HepG2 (cell line): Measurements from ENCODE around the gene RAP1GAP2. TPM values are rescaled to one million over a fixed set of nuclear protein-coding genes. Genes with fewer than 3 reads are reported as not detected.

Source experiments
- ATAC-seq: fragments of 200-7000 bp; cut with Tn5 transposase; 3 replicates; pipeline ENCODE4 v1.9.1; 2020; ENCODE audit warnings: mild to moderate bottlenecking, moderate library complexity
- BruUV-seq: library from RNA; stranded (reverse); fragments of 400-500 nt; replicated peaks from 2 replicates; lab custom pipeline; 2021; lab: Mats Ljungman, UMichigan
- CTCF ChIA-PET: fragments of 300-600 bp; formaldehyde crosslinking; extraction: SDS; loops from one replicate; lab custom pipeline; 2021; ENCODE audit warnings: low total read pairs, inconsistent platforms, low intra/inter-chr PET ratio; lab: Yijun Ruan, JAX
- POLR2A ChIA-PET: fragments of 350-600 bp; sonication (Branson Sonifier 250); formaldehyde crosslinking; loops from one replicate; lab custom pipeline; 2020; ENCODE audit warnings: antibody characterized with exemption, inconsistent platforms; lab: Yijun Ruan, JAX
- DNase-seq: peaks from one replicate; pipeline ENCODE4 v3.0.0-alpha.2; 2015; ENCODE audit warnings: low spot score
- FAIRE-seq: peaks from 3 replicates; lab custom pipeline; 2011; peaks lifted over from hg19 to GRCh38; lab: Jason Lieb, UNC
- H2AFZ ChIP-seq: one replicate; pipeline ENCODE4 v1.6.1; 2011; ENCODE audit warnings: low read length, inconsistent platforms
- H3K27ac ChIP-seq: fragments of 300-600 bp; 3 replicates; pipeline ENCODE4 v1.8.0; 2011; ENCODE audit warnings: mixed run types, mild to moderate bottlenecking, mixed read lengths, low read length, inconsistent platforms; ENCODE audit not compliant: insufficient read depth; ENCODE audit errors: extremely low read length
- H3K27me3 ChIP-seq, 2 experiments: fragments of 200-600 bp in 1 of 2; 2 replicates in 1 of 2; 3 replicates in 1 of 2; pipeline versions ENCODE4 v1.6.0 to v1.8.0; 2011; ENCODE audit warnings: low read length in 2 of 2, mild to moderate bottlenecking in 2 of 2, moderate library complexity in 2 of 2, inconsistent platforms in 1 of 2; ENCODE audit not compliant: insufficient read depth in 2 of 2, control insufficient read depth in 1 of 2
- H3K36me3 ChIP-seq, 2 experiments: fragments of 200-600 bp in 1 of 2; replicated peaks in 1 of 2; 2 replicates in 1 of 2; 3 replicates in 1 of 2; pipeline versions ENCODE4 v1.5.1 to v1.8.0; 2011; ENCODE audit warnings: low read length in 2 of 2, inconsistent platforms in 1 of 2; ENCODE audit not compliant: insufficient read depth in 2 of 2, control insufficient read depth in 1 of 2
- H3K4me1 ChIP-seq: 2 replicates; pipeline ENCODE4 v1.5.1; 2012; ENCODE audit warnings: low read length, inconsistent platforms; ENCODE audit not compliant: insufficient read depth
- H3K4me2 ChIP-seq: 2 replicates; pipeline ENCODE4 v1.6.0; 2011; ENCODE audit warnings: low read depth, low read length, inconsistent platforms
- H3K4me3 ChIP-seq, 3 experiments: fragments of 200-600 bp in 1 of 3; sonication (generic), shearing (Covaris generic) in 1 of 3; replicated peaks in 1 of 3; 2 replicates each; pipeline ENCODE4 v1.5.1; 2011 to 2016; ENCODE audit warnings: low read length in 3 of 3, inconsistent platforms in 2 of 3, low read depth in 2 of 3, mild to moderate bottlenecking in 2 of 3, control low read depth in 1 of 3, mixed read lengths in 1 of 3; ENCODE audit not compliant: insufficient read depth in 1 of 3
- H3K79me2 ChIP-seq: one replicate; pipeline ENCODE4 v1.6.1; 2011; ENCODE audit warnings: low read length, inconsistent platforms; ENCODE audit not compliant: insufficient read depth
- H3K9ac ChIP-seq: 2 replicates; pipeline ENCODE4 v1.6.0; 2011; ENCODE audit warnings: mild to moderate bottlenecking, low read depth, low read length, inconsistent platforms; ENCODE audit not compliant: insufficient read depth
- H3K9me3 ChIP-seq: 2 replicates; pipeline ENCODE4 v1.5.1; 2012; ENCODE audit warnings: mild to moderate bottlenecking, low read length
- H4K20me1 ChIP-seq: 2 replicates; pipeline ENCODE4 v1.6.0; 2011; ENCODE audit warnings: inconsistent platforms, mild to moderate bottlenecking, low read length, moderate library complexity; ENCODE audit not compliant: insufficient read depth
- BRD4 ChIP-seq: sonication (generic); formaldehyde crosslinking; IDR thresholded peaks from 2 replicates; pipeline ENCODE4 v1.4.0; 2020; ENCODE audit warnings: missing genetic modification reagents
- HNRNPL ChIP-seq: fragments of 200-400 bp; formaldehyde crosslinking; IDR thresholded peaks from 2 replicates; pipeline ENCODE4 v1.6.1; 2017; ENCODE audit warnings: mild to moderate bottlenecking, low read depth, low read length
- PHB2 ChIP-seq: fragments of 450-650 bp; IDR thresholded peaks from 2 replicates; pipeline ENCODE4 v1.6.1; 2018; ENCODE audit not compliant: partially characterized antibody
- ZIK1 ChIP-seq: sonication (generic); formaldehyde crosslinking; IDR thresholded peaks from 2 replicates; pipeline ENCODE4 v1.5.0; 2020; ENCODE audit warnings: mild to moderate bottlenecking, low read depth, missing genetic modification reagents, borderline replicate concordance
- ZNF552 ChIP-seq: sonication (generic); formaldehyde crosslinking; IDR thresholded peaks from 2 replicates; pipeline ENCODE4 v1.9.0; 2022; ENCODE audit warnings: missing genetic modification reagents, mild to moderate bottlenecking, borderline replicate concordance
- ZNF557 ChIP-seq: sonication (generic); formaldehyde crosslinking; IDR thresholded peaks from 2 replicates; pipeline ENCODE4 v1.4.0; 2020; ENCODE audit warnings: missing genetic modification reagents
- ZNF563 ChIP-seq: sonication (generic); formaldehyde crosslinking; IDR thresholded peaks from 2 replicates; pipeline ENCODE4 v1.8.0; 2022; ENCODE audit warnings: mild to moderate bottlenecking, moderate library complexity, missing genetic modification reagents
- ZNF780A ChIP-seq: sonication (generic); formaldehyde crosslinking; IDR thresholded peaks from 2 replicates; pipeline ENCODE4 v1.8.0; 2022; ENCODE audit warnings: mild to moderate bottlenecking, missing genetic modification reagents, moderate library complexity
- ZNF841 ChIP-seq: sonication (generic); formaldehyde crosslinking; IDR thresholded peaks from 2 replicates; pipeline ENCODE4 v1.8.1; 2023; ENCODE audit warnings: missing genetic modification reagents, borderline replicate concordance
- WGBS: methylation state at CpG from one replicate; pipeline ENCODE4 v1.1.6; 2017; ENCODE audit warnings: low lambda C conversion rate; 5-methylcytosine and 5-hydroxymethylcytosine counted together
- in situ Hi-C: cut with HindIII; loops from 2 replicates; pipeline ENCODE4 v1.10.0; 2017; ENCODE audit warnings: low pct_unique_long_range_greater_than_20kb; ENCODE audit not compliant: extremely low pct_ligation_motif_present
- intact Hi-C: fragments of 100-400 bp; cut with micrococcal nuclease; formaldehyde crosslinking; loops from one replicate; pipeline ENCODE4 v1.10.0; 2022; ENCODE audit not compliant: unreplicated experiment
- polyA plus RNA-seq, 8 experiments: library from polyadenylated mRNA; depleted of rRNA in 3 of 8; stranded (reverse) in 7 of 8; unstranded in 1 of 8; fragments of >200 nt; fragmentation: Illumina TruSeq in 4 of 8; extraction: Trizol in 4 of 8; gene quantifications; 2 replicates each; pipeline versions ENCODE4 v1.2.1 to v1.2.3, GENCODE V29; 2011 to 2016; ENCODE audit warnings: low read depth in 4 of 8, missing spikeins in 1 of 8, mixed read lengths in 1 of 8; ENCODE audit not compliant: insufficient read depth in 1 of 8
- total RNA-seq, 5 experiments: library from RNA; depleted of rRNA; stranded (reverse); fragments of >200 nt; fragmentation: Illumina TruSeq; extraction: Trizol; gene quantifications; 2 replicates each; pipeline ENCODE4 v1.2.3, GENCODE V29; 2016; ENCODE audit warnings: low read depth in 1 of 5
- TF ChIP-seq, protein P1 (sequence below): sonication (generic); formaldehyde crosslinking; IDR thresholded peaks from 2 replicates; pipeline ENCODE4 v1.8.0; 2022; ENCODE audit warnings: low read depth, missing genetic modification reagents
- TF ChIP-seq, protein P2 (sequence below): IDR thresholded peaks from 2 replicates; pipeline ENCODE4 v1.6.1; 2016; ENCODE audit warnings: missing compliant biosample characterization, missing genetic modification reagents, borderline replicate concordance
- TF ChIP-seq, protein P3 (sequence below), 2 experiments: IDR thresholded peaks; 2 replicates each; pipeline ENCODE4 v1.6.1; 2011 to 2012; ENCODE audit warnings: low read length in 2 of 2, borderline replicate concordance in 1 of 2, low read depth in 1 of 2, mild to moderate bottlenecking in 1 of 2, moderate library complexity in 1 of 2
- TF ChIP-seq, protein P4 (sequence below): sonication (generic); formaldehyde crosslinking; conservative IDR thresholded peaks from 2 replicates; pipeline ENCODE4 v1.4.0; 2020; ENCODE audit warnings: missing genetic modification reagents
- TF ChIP-seq, protein P5 (sequence below): IDR thresholded peaks from 2 replicates; pipeline ENCODE4 v1.6.1; 2018; ENCODE audit warnings: missing genetic modification reagents, mild to moderate bottlenecking, missing compliant biosample characterization

The RAP1GAP2 gene
- total and polyA plus RNA-seq, 2 of the 13 experiments (the other 11 are each of a cell fraction or from before 2014, with no cell fraction given): 10.9 to 12.0 TPM

DNA sequence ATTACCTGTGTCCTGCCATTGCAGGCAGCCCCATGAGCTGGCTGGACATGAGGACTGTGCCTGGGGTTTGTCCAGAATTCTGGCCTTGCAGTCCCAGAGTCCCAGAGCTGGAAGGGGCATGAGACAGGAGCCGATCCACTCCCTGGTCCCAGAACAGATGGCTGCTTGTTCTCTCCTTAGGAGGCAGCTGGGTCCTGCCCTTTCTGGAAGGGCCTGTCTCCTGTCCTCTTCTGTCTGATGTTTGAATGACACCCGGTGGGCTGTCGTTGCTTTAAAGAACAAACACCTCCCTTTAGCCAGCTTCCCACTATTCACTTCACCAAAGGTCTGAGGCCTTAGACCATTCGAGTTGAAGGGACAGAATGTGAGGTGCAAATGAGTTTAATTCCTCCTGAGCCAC is 63.8 kb downstream of the RAP1GAP2 start:
- Histone ChIP-seq H2AFZ (no peak overlapping the region), H3K79me2 (no peaks in the 10 kb centered on the region), H3K4me2 (no peak overlapping the region)
- 37% methylated on average over 3 of the region's 4 CpGs for WGBS
- in situ Hi-C loops: no loop called here
- intact Hi-C loops: no loop called here
- no peak for FAIRE-seq
- POLR2A ChIA-PET: no interaction called here
- no peak for TF ChIP-seq ZIK1 (CRISPR knock-in tag)
- TF ChIP-seq HNRNPL: no peak
- TF ChIP-seq ZNF557 (CRISPR knock-in tag): no peak
- TF ChIP-seq, protein P1, sequence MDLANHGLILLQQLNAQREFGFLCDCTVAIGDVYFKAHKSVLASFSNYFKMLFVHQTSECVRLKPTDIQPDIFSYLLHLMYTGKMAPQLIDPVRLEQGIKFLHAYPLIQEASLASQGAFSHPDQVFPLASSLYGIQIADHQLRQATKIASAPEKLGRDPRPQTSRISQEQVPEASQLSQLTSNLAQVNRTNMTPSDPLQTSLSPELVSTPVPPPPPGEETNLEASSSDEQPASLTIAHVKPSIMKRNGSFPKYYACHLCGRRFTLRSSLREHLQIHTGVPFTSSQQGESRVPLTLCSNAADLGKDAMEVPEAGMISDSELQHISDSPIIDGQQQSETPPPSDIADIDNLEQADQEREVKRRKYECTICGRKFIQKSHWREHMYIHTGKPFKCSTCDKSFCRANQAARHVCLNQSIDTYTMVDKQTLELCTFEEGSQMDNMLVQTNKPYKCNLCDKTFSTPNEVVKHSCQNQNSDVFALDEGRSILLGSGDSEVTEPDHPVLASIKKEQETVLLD (CRISPR knock-in tag): no peak
- no peak for TF ChIP-seq PHB2
- TF ChIP-seq ZNF563 (CRISPR knock-in tag): no peak
- no peak for TF ChIP-seq ZNF841 (CRISPR knock-in tag)
- no peak for TF ChIP-seq BRD4
- no peak for TF ChIP-seq ZNF552 (CRISPR knock-in tag)
- TF ChIP-seq, protein P2, sequence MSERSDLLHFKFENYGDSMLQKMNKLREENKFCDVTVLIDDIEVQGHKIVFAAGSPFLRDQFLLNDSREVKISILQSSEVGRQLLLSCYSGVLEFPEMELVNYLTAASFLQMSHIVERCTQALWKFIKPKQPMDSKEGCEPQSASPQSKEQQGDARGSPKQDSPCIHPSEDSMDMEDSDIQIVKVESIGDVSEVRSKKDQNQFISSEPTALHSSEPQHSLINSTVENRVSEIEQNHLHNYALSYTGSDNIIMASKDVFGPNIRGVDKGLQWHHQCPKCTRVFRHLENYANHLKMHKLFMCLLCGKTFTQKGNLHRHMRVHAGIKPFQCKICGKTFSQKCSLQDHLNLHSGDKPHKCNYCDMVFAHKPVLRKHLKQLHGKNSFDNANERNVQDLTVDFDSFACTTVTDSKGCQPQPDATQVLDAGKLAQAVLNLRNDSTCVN: no peak
- no peak for TF ChIP-seq ZNF780A (CRISPR knock-in tag)
- TF ChIP-seq, protein P3, sequence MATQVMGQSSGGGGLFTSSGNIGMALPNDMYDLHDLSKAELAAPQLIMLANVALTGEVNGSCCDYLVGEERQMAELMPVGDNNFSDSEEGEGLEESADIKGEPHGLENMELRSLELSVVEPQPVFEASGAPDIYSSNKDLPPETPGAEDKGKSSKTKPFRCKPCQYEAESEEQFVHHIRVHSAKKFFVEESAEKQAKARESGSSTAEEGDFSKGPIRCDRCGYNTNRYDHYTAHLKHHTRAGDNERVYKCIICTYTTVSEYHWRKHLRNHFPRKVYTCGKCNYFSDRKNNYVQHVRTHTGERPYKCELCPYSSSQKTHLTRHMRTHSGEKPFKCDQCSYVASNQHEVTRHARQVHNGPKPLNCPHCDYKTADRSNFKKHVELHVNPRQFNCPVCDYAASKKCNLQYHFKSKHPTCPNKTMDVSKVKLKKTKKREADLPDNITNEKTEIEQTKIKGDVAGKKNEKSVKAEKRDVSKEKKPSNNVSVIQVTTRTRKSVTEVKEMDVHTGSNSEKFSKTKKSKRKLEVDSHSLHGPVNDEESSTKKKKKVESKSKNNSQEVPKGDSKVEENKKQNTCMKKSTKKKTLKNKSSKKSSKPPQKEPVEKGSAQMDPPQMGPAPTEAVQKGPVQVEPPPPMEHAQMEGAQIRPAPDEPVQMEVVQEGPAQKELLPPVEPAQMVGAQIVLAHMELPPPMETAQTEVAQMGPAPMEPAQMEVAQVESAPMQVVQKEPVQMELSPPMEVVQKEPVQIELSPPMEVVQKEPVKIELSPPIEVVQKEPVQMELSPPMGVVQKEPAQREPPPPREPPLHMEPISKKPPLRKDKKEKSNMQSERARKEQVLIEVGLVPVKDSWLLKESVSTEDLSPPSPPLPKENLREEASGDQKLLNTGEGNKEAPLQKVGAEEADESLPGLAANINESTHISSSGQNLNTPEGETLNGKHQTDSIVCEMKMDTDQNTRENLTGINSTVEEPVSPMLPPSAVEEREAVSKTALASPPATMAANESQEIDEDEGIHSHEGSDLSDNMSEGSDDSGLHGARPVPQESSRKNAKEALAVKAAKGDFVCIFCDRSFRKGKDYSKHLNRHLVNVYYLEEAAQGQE (IDR thresholded peaks at IDR 0.05; ENCODE audit: borderline replicate concordance in 1 of 2, low read depth in 1 of 2, low read length in 2 of 2): no peak
- TF ChIP-seq, protein P4, sequence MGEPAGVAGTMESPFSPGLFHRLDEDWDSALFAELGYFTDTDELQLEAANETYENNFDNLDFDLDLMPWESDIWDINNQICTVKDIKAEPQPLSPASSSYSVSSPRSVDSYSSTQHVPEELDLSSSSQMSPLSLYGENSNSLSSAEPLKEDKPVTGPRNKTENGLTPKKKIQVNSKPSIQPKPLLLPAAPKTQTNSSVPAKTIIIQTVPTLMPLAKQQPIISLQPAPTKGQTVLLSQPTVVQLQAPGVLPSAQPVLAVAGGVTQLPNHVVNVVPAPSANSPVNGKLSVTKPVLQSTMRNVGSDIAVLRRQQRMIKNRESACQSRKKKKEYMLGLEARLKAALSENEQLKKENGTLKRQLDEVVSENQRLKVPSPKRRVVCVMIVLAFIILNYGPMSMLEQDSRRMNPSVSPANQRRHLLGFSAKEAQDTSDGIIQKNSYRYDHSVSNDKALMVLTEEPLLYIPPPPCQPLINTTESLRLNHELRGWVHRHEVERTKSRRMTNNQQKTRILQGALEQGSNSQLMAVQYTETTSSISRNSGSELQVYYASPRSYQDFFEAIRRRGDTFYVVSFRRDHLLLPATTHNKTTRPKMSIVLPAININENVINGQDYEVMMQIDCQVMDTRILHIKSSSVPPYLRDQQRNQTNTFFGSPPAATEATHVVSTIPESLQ (CRISPR knock-in tag): no peak
- TF ChIP-seq, protein P5, sequence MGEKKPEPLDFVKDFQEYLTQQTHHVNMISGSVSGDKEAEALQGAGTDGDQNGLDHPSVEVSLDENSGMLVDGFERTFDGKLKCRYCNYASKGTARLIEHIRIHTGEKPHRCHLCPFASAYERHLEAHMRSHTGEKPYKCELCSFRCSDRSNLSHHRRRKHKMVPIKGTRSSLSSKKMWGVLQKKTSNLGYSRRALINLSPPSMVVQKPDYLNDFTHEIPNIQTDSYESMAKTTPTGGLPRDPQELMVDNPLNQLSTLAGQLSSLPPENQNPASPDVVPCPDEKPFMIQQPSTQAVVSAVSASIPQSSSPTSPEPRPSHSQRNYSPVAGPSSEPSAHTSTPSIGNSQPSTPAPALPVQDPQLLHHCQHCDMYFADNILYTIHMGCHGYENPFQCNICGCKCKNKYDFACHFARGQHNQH (CRISPR knock-in tag): no peak
- TF ChIP-seq, all 625 proteins: peak for 0
- no peak for DNase-seq
- Histone ChIP-seq H3K9ac (no peak overlapping the region), H3K4me1 (peaks cover 17% of the 10 kb centered on the region), H3K27ac (no peak overlapping the region), H3K9me3 (no peaks in the 10 kb centered on the region), H4K20me1 (no peaks in the 10 kb centered on the region), H3K36me3 (no peaks in the 10 kb centered on the region), H3K27me3 (peaks cover 0 to 2% of the 10 kb centered on the region in 2 experiments; a peak in 2 of 5 replicates), H3K4me3 (no peak overlapping the region)
- no peak for ATAC-seq
- CTCF ChIA-PET: no interaction called here
- BruUV-seq: no TSS peak
